SK-N-SH treated with all-trans-retinoic acid at 6 μM for 48 hours (cell line): Measurements from ENCODE around the gene ARHGAP15.

Experiments
- ATAC-seq: fragments of 200-7000 bp; cut with Tn5 transposase; 3 replicates; pipeline ENCODE4 v1.9.1; 2020; ENCODE audit warnings: mild to moderate bottlenecking, moderate library complexity
- ARNTL ChIP-seq: fragments of 450-650 bp; formaldehyde crosslinking; IDR thresholded peaks from 2 replicates; pipeline ENCODE4 v1.5.0; 2020; ENCODE audit warnings: low read depth, mild to moderate bottlenecking, moderate library complexity, borderline replicate concordance
- BACH2 ChIP-seq: fragments of 250-450 bp; sonication (Bioruptor Pico); IDR thresholded peaks from 2 replicates; pipeline ENCODE4 v1.9.0; 2021; ENCODE audit warnings: mild to moderate bottlenecking, borderline replicate concordance
- CSDC2 ChIP-seq: fragments of 250-450 bp; sonication (Bioruptor Pico); IDR thresholded peaks from 2 replicates; pipeline ENCODE4 v1.5.0; 2020; ENCODE audit warnings: mild to moderate bottlenecking, moderate library complexity
- ESRRG ChIP-seq: fragments of 250-450 bp; sonication (Bioruptor Pico); IDR thresholded peaks from 2 replicates; pipeline ENCODE4 v1.6.1; 2021; ENCODE audit warnings: mild to moderate bottlenecking
- GLIS3 ChIP-seq: fragments of 250-450 bp; sonication (Bioruptor Pico); IDR thresholded peaks from 2 replicates; pipeline ENCODE4 v1.5.0; 2020; ENCODE audit warnings: mild to moderate bottlenecking, moderate library complexity
- OSR1 ChIP-seq: fragments of 250-450 bp; sonication (Bioruptor Pico); IDR thresholded peaks from 2 replicates; pipeline ENCODE4 v1.8.0; 2022; ENCODE audit warnings: moderate library complexity, mild to moderate bottlenecking, inconsistent platforms
- PATZ1 ChIP-seq: fragments of 250-450 bp; sonication (Bioruptor Pico); IDR thresholded peaks from 2 replicates; pipeline ENCODE4 v1.8.0; 2020; ENCODE audit warnings: mild to moderate bottlenecking, moderate library complexity, borderline replicate concordance
- POU6F1 ChIP-seq: fragments of 250-450 bp; sonication (Bioruptor Pico); IDR thresholded peaks from 2 replicates; pipeline ENCODE4 v1.8.0; 2021; ENCODE audit warnings: low read depth, mild to moderate bottlenecking, moderate library complexity, borderline replicate concordance
- PPARA ChIP-seq: fragments of 250-450 bp; sonication (Bioruptor Pico); IDR thresholded peaks from 2 replicates; pipeline ENCODE4 v1.5.0; 2020; ENCODE audit warnings: mild to moderate bottlenecking, borderline replicate concordance
- RARB ChIP-seq: fragments of 250-450 bp; sonication (Bioruptor Pico); IDR thresholded peaks from 2 replicates; pipeline ENCODE4 v1.8.0; 2021; ENCODE audit warnings: mild to moderate bottlenecking, moderate library complexity
- SNAI2 ChIP-seq: fragments of 250-450 bp; sonication (Bioruptor Pico); IDR thresholded peaks from 2 replicates; pipeline ENCODE4 v1.5.0; 2020; ENCODE audit warnings: mild to moderate bottlenecking, moderate library complexity
- TCF4 ChIP-seq: fragments of 250-450 bp; sonication (Bioruptor Pico); IDR thresholded peaks from 2 replicates; pipeline ENCODE4 v1.8.0; 2021; ENCODE audit warnings: mild to moderate bottlenecking, moderate library complexity, borderline replicate concordance
- TOX ChIP-seq: fragments of 250-450 bp; sonication (Bioruptor Pico); IDR thresholded peaks from 2 replicates; pipeline ENCODE4 v1.8.0; 2021; ENCODE audit warnings: mild to moderate bottlenecking, moderate library complexity, borderline replicate concordance
- TSHZ2 ChIP-seq: fragments of 250-450 bp; sonication (Bioruptor Pico); IDR thresholded peaks from 2 replicates; pipeline ENCODE4 v1.5.0; 2020; ENCODE audit warnings: mild to moderate bottlenecking, moderate library complexity
- ZC3H10 ChIP-seq: fragments of 250-450 bp; sonication (Bioruptor Pico); IDR thresholded peaks from 2 replicates; pipeline ENCODE4 v1.5.1; 2021; ENCODE audit warnings: mild to moderate bottlenecking, moderate library complexity
- ZFP3 ChIP-seq: fragments of 250-450 bp; sonication (Bioruptor Pico); IDR thresholded peaks from 2 replicates; pipeline ENCODE4 v1.5.0; 2020; ENCODE audit warnings: mild to moderate bottlenecking, moderate library complexity
- ZFP30 ChIP-seq: fragments of 450-650 bp; formaldehyde crosslinking; IDR thresholded peaks from 2 replicates; pipeline ENCODE4 v1.5.0; 2022; ENCODE audit warnings: mild to moderate bottlenecking, moderate library complexity
- ZNF70 ChIP-seq: fragments of 450-650 bp; formaldehyde crosslinking; IDR thresholded peaks from 2 replicates; pipeline ENCODE4 v1.5.0; 2020; ENCODE audit warnings: mild to moderate bottlenecking, moderate library complexity
- ZNF8 ChIP-seq: fragments of 450-650 bp; formaldehyde crosslinking; IDR thresholded peaks from 2 replicates; pipeline ENCODE4 v1.5.0; 2020; ENCODE audit warnings: mild to moderate bottlenecking, moderate library complexity
- TF ChIP-seq, protein P1 (sequence below): fragments of 250-450 bp; sonication (Bioruptor Pico); IDR thresholded peaks from 2 replicates; pipeline ENCODE4 v1.5.1; 2021; ENCODE audit warnings: mild to moderate bottlenecking, moderate library complexity
- TF ChIP-seq, protein P2 (sequence below): fragments of 250-450 bp; sonication (Bioruptor Pico); IDR thresholded peaks from 2 replicates; pipeline ENCODE4 v1.5.1; 2020; ENCODE audit warnings: low read depth, mild to moderate bottlenecking, moderate library complexity

The ARHGAP15 gene

DNA sequence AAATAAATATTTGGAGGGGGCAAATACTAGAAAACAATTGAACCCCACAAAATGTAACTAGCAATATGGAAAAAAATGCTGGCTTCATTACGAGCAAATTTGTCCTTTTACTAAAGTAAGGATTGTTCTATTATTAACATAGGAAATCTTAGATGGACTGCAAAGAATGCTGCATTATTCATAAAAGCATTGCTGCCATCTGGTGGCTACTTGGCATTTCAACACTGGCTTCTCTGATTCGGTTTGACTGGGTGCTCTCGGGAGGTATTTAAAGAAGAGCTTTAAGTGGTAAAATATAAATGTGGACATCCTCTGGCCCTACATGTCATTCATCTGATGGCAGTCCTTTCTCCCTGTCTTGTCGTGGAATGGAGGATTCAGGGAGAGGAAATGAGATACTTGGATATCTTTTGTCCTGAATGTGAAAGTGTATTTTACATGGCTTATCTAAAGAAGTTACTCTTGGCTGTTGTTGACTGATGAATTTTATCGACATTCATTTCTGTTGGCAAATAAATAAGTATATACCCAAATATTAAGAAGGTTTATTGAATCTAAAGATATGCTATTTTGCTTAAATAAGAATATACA, 130.2 kb downstream of the ARHGAP15 start:
- peak; percentile 98 for ATAC-seq

DNA sequence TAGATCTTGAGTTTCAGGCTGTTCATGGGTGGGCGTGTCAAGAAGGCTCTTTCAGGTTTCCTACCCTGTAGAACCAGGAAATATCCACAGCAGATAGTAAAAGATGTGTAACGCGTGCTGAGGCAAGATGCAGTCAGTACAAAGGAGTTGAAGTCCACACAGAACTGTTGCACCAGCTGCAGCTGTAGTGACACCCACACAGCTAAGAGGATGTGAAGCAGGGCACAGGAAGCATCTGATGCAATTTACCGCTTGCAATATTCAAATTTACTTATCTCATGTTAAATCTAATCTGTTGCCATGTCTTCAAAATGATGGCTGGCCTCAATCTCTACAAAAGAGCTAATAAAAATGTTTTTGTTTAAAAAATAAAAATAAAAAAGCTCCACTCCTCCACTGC, 132.8 kb downstream of the ARHGAP15 start:
- ATAC-seq: no peak
- TF ChIP-seq ZNF8 (CRISPR knock-in tag): no peak
- no peak for TF ChIP-seq ZNF70 (CRISPR knock-in tag)
- no peak for TF ChIP-seq OSR1 (CRISPR knock-in tag)
- TF ChIP-seq, protein P1, sequence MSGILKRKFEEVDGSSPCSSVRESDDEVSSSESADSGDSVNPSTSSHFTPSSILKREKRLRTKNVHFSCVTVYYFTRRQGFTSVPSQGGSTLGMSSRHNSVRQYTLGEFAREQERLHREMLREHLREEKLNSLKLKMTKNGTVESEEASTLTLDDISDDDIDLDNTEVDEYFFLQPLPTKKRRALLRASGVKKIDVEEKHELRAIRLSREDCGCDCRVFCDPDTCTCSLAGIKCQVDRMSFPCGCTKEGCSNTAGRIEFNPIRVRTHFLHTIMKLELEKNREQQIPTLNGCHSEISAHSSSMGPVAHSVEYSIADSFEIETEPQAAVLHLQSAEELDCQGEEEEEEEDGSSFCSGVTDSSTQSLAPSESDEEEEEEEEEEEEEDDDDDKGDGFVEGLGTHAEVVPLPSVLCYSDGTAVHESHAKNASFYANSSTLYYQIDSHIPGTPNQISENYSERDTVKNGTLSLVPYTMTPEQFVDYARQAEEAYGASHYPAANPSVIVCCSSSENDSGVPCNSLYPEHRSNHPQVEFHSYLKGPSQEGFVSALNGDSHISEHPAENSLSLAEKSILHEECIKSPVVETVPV (CRISPR knock-in tag): no peak
- no peak for TF ChIP-seq BACH2 (CRISPR knock-in tag)
- TF ChIP-seq, protein P2, sequence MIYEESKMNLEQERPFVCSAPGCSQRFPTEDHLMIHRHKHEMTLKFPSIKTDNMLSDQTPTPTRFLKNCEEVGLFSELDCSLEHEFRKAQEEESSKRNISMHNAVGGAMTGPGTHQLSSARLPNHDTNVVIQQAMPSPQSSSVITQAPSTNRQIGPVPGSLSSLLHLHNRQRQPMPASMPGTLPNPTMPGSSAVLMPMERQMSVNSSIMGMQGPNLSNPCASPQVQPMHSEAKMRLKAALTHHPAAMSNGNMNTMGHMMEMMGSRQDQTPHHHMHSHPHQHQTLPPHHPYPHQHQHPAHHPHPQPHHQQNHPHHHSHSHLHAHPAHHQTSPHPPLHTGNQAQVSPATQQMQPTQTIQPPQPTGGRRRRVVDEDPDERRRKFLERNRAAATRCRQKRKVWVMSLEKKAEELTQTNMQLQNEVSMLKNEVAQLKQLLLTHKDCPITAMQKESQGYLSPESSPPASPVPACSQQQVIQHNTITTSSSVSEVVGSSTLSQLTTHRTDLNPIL (CRISPR knock-in tag): no peak
- TF ChIP-seq SNAI2 (CRISPR knock-in tag): no peak
- no peak for TF ChIP-seq ZFP30 (CRISPR knock-in tag)
- TF ChIP-seq ZC3H10 (CRISPR knock-in tag): no peak

More for the DNA sequence above, 130.2 kb downstream of the ARHGAP15 start:
- no peak for TF ChIP-seq ZNF70 (CRISPR knock-in tag)
- no peak for TF ChIP-seq PATZ1
- no peak for TF ChIP-seq ARNTL (CRISPR knock-in tag)
- no peak for TF ChIP-seq CSDC2 (CRISPR knock-in tag)
- TF ChIP-seq SNAI2 (CRISPR knock-in tag): no peak
- TF ChIP-seq PPARA (CRISPR knock-in tag): no peak
- no peak for TF ChIP-seq TCF4
- no peak for TF ChIP-seq GLIS3
- TF ChIP-seq ZNF8 (CRISPR knock-in tag): no peak
- TF ChIP-seq, protein P1 (CRISPR knock-in tag): no peak
- TF ChIP-seq, protein P2 (CRISPR knock-in tag): no peak
- no peak for TF ChIP-seq ESRRG (CRISPR knock-in tag)
- no peak for TF ChIP-seq TSHZ2 (CRISPR knock-in tag)
- TF ChIP-seq ZC3H10 (CRISPR knock-in tag): no peak
- no peak for TF ChIP-seq BACH2 (CRISPR knock-in tag)
- no peak for TF ChIP-seq TOX
- TF ChIP-seq POU6F1 (CRISPR knock-in tag): no peak
- no peak for TF ChIP-seq RARB
- TF ChIP-seq ZFP3 (CRISPR knock-in tag): no peak
